ENCODE measurements around the gene C6orf132. TPM values are rescaled to one million over a fixed set of nuclear protein-coding genes. Genes with fewer than 3 reads are reported as not detected.
A peak's percentile ranks its signal among the peaks of the same experiment; 100 is the strongest.

Gene C6orf132
- total RNA-seq, 2 donors from 2014 or later = 23.4 to 24.4 TPM

GRCh38 chr6:42158631-42159030 is 16.2 kb upstream of the C6orf132 start:
- no peaks in the 10 kb centered on the region for H3K36me3 ChIP-seq (ENCODE audit: control insufficient read depth, insufficient read depth, low read length)
- no peak overlapping the region for H3K9ac ChIP-seq (ENCODE audit: extremely low read depth, low read length, poor library complexity, severe bottlenecking)
- no peaks in the 10 kb centered on the region for H3K27me3 ChIP-seq (ENCODE audit: control insufficient read depth, insufficient read depth, low read length, poor library complexity, severe bottlenecking)
- WGBS, 2 experiments (ENCODE audit: insufficient coverage in 1 of 2, insufficient read length in 1 of 2) = 86 to 100% methylated on average over 1 to 2 of the region's 2 CpGs
- H3K4me3 ChIP-seq (ENCODE audit: low read length) = no peak overlapping the region
- H3K9me3 Mint-ChIP-seq = no peaks in the 10 kb centered on the region
- no peak overlapping the region for H3K4me3 Mint-ChIP-seq
- no peaks in the 10 kb centered on the region for H3K4me1 ChIP-seq (ENCODE audit: control insufficient read depth, insufficient read depth, low read length)
- TF ChIP-seq CTCF (conservative IDR thresholded peaks at IDR 0.05) = no peak
- H3K27me3 Mint-ChIP-seq (ENCODE audit: insufficient read depth) = peaks cover 24% of the 10 kb centered on the region
- H3K36me3 Mint-ChIP-seq (ENCODE audit: low read depth) = no peaks in the 10 kb centered on the region
- no peak overlapping the region for H3K27ac Mint-ChIP-seq
- no peaks in the 10 kb centered on the region for H3K9me3 ChIP-seq (ENCODE audit: control insufficient read depth, low read length)
- H3K27ac ChIP-seq (ENCODE audit: low read depth, low read length) = no peak overlapping the region
- DNase-seq = no peak
- peaks cover 7% of the 10 kb centered on the region for H3K4me1 Mint-ChIP-seq

GRCh38 chr6:42158011-42158410 is 15.6 kb upstream of the C6orf132 start:
- peaks cover 24% of the 10 kb centered on the region for H3K27me3 Mint-ChIP-seq (ENCODE audit: insufficient read depth)
- no peaks in the 10 kb centered on the region for H3K9me3 Mint-ChIP-seq
- no peak overlapping the region for H3K4me3 Mint-ChIP-seq
- no peak overlapping the region for H3K9ac ChIP-seq (ENCODE audit: extremely low read depth, low read length, poor library complexity, severe bottlenecking)
- TF ChIP-seq CTCF (conservative IDR thresholded peaks at IDR 0.05) = no peak
- no peak overlapping the region for H3K27ac ChIP-seq (ENCODE audit: low read depth, low read length)
- H3K9me3 ChIP-seq (ENCODE audit: control insufficient read depth, low read length) = no peaks in the 10 kb centered on the region
- no peak overlapping the region for H3K4me3 ChIP-seq (ENCODE audit: low read length)
- H3K27me3 ChIP-seq (ENCODE audit: control insufficient read depth, insufficient read depth, low read length, poor library complexity, severe bottlenecking) = no peaks in the 10 kb centered on the region
- DNase-seq = no peak
- 88 to 93% methylated on average over 2 of the region's 2 CpGs for WGBS, 2 experiments (ENCODE audit: insufficient coverage in 1 of 2, insufficient read length in 1 of 2)
- no peaks in the 10 kb centered on the region for H3K4me1 ChIP-seq (ENCODE audit: control insufficient read depth, insufficient read depth, low read length)
- H3K36me3 Mint-ChIP-seq (ENCODE audit: low read depth) = no peaks in the 10 kb centered on the region
- H3K4me1 Mint-ChIP-seq = peaks cover 7% of the 10 kb centered on the region
- H3K36me3 ChIP-seq (ENCODE audit: control insufficient read depth, insufficient read depth, low read length) = no peaks in the 10 kb centered on the region
- H3K27ac Mint-ChIP-seq = no peak overlapping the region

GRCh38 chr6:42156638-42157037 is 14.2 kb upstream of the C6orf132 start:
- DNase-seq = peak; percentile 59
- Histone ChIP-seq H3K9me3 (ENCODE audit: control insufficient read depth, low read length) (no peaks in the 10 kb centered on the region), H3K4me3 (ENCODE audit: low read length) (no peak overlapping the region), H3K36me3 (ENCODE audit: control insufficient read depth, insufficient read depth, low read length) (no peaks in the 10 kb centered on the region), H3K27ac (ENCODE audit: low read depth, low read length) (no peak overlapping the region), H3K4me1 (ENCODE audit: control insufficient read depth, insufficient read depth, low read length) (no peaks in the 10 kb centered on the region), H3K27me3 (ENCODE audit: control insufficient read depth, insufficient read depth, low read length, poor library complexity, severe bottlenecking) (no peaks in the 10 kb centered on the region), H3K9ac (ENCODE audit: extremely low read depth, low read length, poor library complexity, severe bottlenecking) (no peak overlapping the region)
- WGBS, 2 experiments (ENCODE audit: insufficient coverage in 1 of 2, insufficient read length in 1 of 2) = 68 to 94% methylated on average over 2 to 3 of the region's 3 CpGs
- Mint-ChIP-seq H3K4me1 (peaks cover 3% of the 10 kb centered on the region), H3K27ac (no peak overlapping the region), H3K4me3 (no peak overlapping the region), H3K27me3 (ENCODE audit: insufficient read depth) (peaks cover 24% of the 10 kb centered on the region), H3K36me3 (ENCODE audit: low read depth) (no peaks in the 10 kb centered on the region), H3K9me3 (no peaks in the 10 kb centered on the region)
- no peak for TF ChIP-seq CTCF (conservative IDR thresholded peaks at IDR 0.05)
